ENCODE measurements around the gene PPP2R5C.
"Not testable (repeated sequence)": the region's sequence is repeated elsewhere in the genome, so short reads cannot be mapped to it uniquely, and the experiment has no call there.

The PPP2R5C gene

DNA sequence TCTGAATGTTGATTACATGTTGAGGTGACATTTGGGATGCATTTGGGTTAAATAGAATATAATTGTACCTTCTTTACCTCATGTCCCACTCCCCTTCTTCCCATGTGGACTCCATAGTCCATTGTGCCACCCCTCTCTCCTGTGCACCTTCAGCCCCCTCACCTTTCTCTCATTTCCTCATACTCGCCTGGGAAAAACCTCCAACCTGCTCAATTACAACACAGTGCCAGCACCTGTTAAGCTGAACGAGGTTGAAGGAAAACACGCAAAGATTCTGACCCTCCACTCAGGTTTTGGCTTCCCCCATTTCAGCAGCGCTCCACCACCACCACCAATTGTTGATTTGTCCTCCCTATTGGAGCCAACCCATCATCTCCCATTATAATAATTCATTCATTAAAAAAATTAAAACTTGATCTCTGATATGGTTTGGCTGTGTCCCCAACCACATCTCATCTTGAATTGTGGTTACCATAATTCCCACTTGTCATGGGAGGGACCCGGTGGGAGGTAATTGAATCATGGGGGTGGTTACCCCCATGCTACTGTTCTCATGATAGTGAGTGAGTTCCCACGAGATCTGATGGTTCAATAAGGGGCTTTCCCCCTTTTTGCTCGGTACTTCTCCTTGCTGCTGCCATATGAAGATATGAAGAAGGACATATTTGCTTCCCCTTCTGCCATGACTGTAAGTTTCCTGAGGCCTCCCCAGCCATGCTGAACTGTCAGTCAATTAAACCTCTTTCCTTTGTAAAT, 33.7 kb upstream of the PPP2R5C start:
- DNase-seq, result no peak

DNA sequence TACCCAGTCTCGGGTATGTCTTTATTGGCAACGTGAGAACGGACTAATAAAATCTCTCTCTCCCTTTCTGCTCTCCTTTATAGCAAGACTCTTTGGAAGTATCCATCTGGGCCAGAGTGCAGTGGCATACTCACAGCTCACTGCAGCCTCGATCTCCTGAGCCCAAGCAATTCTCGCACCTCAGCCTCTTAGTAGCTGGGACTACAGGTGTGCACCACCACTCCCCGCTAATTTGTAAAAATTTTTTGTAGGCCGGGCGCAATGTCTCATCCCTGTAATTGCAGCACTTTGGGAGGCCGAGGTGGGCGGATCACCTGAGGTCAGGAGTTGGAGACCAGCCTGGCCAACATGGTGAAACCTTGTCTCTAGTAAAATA, 33.2 kb upstream of the PPP2R5C start:
- no peak for DNase-seq

DNA sequence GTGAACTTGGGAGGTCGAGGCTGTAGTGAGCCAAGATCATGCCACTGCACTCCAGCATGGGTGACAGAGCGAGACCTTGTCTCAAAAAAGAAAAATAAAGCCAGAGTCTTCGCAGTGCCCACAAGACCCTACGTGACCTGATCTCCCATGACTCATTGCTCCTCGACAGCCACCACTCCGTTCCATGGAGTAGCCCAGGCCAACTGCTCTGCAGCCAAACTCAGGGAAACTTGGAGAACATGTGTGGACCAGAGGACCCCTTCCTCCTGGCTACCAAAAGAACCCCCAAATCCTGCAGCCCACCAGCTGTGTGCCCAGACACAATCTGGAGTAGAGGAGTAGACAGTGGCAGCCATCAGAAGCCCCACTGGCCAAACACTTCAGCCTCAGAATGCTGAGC, 32.1 kb upstream of the PPP2R5C start:
- no peak for DNase-seq

DNA sequence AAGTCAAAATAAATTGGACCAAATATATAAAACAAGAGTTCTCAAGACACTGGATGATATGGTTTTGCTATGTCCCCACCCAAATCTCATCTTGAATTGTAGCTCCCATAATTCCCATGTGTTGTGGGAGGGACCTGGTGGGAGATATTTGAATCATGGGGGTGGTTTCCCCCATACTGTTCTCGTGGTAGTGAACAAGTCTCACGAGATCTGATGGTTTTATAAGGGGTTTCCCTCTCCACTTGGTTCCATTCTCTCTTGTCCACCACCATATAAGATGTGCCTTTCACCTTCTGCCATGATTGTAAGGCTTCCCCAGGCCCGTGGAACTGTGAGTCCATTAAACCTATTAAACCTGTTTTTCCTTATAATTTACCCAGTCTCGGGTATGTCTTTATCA, 31.4 kb upstream of the PPP2R5C start:
- DNase-seq, result not testable (repeated sequence)

DNA sequence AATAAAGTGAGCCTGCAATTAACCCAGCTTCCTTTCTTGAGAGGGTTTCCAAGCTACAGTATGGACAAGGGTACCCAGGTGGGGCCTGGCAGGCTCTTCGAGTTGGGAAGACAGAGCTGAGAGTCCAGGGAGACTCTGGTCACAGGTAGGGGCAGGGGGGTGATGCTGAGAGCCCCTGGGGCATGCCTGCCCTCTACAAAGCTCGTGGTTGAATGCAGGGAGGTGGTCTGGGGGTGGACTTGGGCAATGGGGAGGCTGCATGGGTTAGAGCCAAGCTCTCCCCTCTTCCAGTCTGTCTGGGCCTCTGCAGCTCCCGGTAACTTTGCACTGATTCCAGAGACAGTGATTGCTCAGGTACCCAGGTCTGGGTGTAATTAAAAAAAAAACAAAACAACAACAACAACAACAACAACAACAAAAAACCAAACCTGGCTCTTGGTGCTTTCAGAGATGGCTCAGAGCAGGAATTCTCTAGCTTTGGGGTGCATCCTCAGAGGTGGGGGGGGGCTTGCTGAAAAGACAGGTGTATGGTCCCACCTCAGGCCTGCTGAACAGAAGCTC, 30.8 kb upstream of the PPP2R5C start:
- no peak for DNase-seq

DNA sequence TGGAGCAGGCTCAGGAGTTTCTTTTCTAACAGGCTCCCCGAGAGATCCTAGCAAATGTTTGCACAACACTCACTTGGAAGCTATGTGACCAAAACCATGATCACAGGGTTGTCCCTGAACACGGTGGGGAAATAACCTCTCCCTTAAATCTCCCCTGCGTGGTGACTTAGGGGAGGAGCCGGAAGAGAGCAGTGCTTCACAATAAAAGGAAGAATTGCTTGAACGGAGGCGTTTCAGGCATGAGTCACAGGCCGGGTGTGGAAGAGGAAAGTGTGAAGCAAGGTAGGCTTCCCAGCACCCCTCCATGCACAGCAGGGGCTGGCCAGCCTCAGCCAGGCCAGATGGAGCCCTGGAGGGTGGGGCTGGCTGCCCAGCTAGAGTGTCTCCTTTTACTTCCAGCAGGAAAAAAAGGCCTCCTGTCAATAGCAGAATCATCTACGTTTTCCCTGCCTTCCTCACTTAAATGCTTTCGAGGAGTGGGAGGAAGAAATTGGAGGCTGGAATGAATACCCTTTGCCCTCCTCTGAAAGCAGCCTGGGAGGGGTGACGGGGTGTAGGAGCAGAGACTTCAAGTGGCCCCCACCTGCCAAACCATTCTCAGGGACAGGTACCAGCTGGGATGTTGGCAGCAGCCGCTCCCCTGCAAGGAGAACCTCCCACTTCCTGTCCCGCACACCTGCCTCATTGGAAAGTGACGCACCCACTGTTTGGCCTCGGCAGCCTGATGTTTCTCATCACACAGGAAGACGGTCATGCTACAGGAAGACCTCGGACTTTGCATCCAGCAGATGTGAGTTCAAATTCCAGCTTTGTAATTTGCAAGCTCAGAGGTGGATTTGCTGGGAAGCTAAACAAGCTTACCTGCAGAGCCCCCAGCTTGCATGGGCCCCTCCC, 30.1 kb upstream of the PPP2R5C start:
- DNase-seq, result no peak

DNA sequence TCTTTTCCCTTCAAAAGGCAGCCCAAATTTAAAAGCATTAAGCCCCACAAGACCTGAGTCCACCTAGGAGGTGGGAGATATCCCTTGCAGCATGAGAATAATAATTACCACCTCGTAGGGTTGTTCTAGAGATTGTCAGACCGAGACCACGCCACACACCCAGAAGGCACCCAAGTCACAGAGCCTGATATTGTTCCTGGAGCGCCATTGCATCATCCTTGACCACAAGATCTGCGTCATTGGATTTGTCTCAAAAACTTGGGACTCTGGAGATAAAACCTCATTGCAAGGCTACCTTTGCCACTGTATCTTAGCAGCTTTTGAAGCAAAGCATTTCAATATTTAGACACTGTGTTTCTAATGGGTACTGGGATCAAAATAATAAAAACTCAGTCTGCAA, 29.4 kb upstream of the PPP2R5C start:
- DNase-seq, result no peak

DNA sequence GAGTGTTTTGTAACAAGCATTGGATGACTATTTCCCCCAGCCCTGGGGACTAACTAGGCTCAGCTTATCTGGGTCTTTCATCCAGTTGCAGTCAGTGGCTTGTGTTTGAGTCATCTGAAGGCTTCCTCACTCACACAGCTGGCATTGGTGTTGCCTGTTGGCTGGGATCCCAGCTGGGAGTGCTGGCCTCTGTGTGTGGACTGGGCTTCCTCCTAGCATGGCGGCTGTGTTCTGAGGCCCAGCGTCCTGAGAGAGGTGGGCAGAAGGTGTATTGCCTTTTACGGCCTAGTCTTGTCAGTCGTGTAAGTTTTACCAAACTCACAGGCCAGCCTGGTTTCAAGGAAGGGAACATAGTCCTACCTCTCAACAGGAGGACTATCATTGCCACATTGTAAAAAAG, 28.3 kb upstream of the PPP2R5C start:
- DNase-seq, result no peak

DNA sequence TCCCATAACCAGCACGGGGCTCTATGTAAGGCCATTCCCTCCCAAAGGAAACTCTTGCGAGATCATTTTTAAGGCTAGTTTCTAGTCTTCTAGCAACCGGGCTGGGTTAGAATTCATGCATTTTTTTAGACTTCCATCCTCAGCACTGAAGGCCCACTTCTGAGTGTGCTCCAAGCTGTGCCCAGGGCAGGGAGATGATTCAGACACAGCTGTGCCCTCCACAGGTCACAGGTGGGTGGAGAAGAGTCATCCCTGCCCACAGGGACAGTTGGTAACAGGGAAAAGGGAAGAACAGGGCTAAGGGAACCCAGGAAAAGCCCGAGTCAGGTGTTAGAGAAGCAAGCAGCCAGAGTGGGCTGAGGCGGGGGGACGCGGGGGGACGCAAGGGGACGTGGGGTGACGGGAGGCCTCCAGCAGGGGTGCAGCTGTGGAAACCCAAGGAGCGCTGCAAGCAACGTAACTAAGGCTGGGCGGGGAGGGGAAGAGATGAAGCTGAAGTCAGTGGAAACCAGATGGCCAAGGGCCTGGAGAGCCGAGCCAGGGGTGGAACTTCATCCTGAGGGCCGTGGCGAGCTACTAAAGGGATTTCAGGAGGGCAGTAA, 27.2 kb upstream of the PPP2R5C start:
- DNase-seq, result no peak

DNA sequence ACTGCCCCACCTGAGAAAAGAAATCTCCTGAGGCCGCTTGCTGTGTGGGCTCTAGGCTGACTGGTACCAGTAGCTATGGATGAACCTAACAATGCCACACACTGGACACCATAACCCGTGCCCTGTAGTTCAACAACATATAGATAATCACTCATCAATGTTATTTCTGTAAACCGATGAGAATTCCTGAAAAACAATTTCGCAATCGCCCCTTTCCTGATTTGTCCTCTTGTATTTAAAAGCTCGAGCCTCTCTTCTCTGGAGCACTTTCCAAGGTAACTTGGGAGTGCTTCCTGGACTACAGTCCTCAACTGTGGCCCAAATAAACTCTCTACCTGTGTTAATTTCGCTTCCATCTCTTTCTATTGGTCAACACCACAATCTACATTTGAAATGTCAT, 26.1 kb upstream of the PPP2R5C start:
- no peak for DNase-seq

DNA sequence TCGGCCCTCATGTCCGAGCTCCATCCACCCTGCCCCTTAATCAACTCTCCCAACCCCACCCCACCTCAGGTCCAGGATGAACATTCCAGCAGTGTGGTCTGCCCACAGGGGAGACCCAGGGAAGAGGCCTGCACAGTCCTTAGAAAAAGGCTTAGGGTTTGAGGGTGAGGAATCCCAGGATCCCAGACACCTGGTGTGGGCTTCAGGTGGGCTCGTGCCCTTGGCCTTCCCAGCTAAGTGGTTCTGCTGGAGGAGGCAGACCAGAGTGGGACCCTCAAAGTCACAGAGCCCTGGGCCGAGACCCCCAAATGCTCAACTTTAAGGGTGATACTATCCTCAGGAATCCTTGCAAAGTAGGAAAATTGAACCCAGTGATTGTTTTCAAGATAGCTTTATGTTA, 25.4 kb upstream of the PPP2R5C start:
- no peak for DNase-seq

DNA sequence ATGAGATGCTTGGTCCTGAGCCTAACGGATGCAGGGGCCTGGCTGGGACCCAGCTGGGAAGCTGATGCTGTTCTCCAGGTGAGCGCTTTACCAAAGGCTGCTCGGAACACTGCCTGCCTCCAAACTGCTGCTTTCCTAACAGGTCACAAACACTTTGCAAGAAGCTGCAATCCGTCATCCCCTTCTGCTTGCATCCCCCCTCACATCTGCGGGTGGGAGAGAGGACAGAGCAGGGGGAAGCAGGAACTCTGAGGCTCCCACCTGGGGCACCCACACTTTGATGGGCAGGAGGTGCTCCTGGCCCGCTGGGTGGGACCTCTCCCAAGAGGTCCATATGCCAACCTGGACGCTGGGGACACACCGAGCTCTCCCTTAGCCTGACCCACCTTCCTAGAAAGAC, 24.9 kb upstream of the PPP2R5C start:
- no peak for DNase-seq

DNA sequence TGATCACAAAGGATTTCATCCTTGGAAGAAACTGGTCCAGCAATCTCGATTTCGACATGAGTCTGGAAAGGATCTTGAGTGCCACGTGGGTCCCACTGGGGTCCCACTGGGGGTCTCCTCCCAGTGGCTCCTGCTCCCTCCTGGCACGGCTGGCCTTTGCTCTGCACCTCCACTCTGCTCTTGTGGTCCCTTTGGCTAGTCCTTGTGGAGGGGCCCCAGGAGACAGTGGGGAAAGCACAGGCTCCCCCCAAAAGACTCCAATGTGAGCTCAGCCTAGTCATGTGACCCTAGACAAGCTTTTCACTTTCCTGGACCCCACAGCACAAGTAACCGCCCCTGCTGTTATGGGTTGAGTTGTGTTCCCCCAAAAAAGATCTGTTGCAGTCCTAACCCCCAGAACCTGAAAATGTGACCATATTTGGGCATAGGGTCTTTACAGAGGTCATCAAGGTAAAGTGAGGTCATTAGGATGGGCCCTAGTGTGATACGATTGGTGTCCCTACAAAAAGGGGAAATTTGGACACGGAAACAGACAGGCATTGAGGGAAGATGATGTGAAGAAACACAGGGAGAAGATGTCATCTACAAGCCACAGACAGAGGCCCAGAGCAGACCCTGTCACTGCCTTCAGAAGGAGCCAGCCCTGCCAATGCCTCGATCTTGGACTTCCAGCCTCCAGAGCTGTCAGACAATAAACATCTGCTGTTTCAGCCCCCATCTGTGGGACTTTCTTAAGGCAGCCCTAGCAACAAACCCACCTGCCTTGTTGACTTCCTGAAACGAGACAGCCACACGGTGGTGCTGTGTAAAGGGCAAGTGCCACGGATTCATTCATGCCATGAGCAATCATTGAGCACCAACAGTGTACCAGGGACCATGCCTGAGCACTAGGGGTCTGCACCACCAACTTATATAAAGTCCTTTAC, 23.8 kb upstream of the PPP2R5C start:
- DNase-seq, result no peak

DNA sequence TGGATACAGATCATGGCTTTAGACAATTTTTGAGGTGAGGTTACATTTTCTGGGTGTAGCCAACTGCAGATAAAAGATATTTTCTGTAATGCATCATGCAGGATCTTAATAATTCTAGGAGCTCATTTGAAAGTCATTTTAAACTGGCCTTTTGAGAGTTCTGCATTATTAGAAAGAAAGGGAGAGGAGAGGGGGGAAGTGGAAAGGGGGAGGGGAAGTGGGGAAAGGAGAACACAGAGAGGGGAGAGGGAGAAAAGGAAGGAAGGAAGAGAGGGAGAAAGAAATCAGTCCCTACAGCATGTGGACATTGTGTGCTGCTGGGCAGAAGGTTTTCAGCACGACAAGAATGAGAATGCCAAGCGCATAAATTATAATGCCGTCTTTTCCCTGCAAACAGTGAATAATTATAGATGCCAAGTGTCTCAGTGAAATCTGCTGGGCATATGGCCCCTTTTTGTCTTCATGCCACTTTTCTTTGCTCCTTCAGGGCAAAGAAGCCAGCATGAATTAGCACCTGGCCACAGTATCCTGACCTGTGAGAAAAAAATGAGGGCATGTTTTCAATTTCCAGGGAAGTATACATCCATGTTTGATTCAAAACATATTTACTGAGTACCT, 22.7 kb upstream of the PPP2R5C start:
- no peak for DNase-seq

DNA sequence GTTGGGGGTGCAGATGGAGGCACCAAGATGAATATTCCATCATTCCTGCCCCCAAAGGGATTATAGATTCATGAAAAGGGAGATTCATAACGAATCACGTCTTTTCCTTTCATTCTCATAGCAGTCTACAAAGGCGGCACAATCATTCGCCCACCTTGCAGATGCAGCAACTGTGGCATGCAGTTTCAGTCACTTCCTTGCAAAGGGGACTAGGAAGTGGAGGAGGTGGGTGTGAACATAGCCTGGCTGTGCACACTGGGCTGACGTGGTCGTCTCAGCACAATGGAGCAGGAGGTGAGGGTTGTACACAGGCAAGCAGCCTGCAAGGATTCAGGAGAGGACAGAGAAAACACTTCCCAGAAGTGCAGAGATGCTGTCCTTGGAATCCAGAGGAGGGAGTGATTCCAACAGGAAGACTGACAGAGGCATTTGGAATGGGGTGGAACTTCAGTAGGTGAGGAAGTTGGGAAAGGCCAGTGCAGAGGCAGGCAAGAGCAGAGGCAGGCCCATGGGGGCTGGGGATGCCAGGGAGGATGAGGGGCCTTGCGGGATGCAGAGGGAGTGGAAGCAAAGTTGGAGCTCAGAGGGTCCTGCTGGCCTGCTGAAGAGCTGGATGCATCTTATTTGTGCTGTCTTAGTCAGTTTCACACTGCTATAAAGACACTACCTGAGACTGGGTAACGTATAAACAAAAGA, 21.9 kb upstream of the PPP2R5C start:
- no peak for DNase-seq

DNA sequence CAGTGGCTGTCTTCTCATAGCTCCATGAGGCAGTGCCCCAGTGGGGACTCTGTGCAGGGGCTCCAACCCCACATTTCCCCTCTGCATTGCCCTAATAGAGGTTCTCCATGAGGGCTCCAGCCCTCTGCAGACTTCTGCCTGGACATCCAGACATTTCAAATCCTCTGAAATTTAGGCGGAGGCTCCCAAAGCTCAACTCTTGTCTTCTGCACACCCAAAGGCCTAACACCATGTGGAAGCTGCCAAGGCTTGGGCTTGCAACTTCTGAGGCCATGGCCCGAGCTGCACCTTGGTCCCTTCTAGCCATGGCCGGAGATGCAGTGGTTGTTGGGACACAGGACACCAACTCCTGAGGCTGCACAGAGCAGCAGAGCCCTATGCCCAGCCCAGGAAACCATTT, 20.5 kb upstream of the PPP2R5C start:
- no peak for DNase-seq

DNA sequence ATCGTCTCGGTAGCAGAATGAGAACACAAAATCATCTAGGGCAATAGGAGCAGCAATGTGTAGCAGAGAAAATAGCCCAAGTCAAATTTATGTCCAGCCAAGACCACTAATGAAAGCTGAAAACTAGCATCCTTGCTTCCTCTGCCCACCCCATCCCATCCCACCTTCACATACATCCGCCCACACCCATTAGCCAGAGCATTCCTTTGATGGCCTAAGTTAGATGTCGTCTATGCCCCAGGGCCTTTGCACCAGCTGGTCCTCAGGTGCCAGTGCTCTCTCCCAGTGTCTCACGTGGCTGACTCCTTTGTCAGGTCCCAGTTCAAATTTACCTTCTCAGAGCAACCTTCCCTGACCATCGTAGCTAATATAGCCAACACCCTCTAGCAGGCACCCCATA, 17.8 kb upstream of the PPP2R5C start:
- no peak for DNase-seq

DNA sequence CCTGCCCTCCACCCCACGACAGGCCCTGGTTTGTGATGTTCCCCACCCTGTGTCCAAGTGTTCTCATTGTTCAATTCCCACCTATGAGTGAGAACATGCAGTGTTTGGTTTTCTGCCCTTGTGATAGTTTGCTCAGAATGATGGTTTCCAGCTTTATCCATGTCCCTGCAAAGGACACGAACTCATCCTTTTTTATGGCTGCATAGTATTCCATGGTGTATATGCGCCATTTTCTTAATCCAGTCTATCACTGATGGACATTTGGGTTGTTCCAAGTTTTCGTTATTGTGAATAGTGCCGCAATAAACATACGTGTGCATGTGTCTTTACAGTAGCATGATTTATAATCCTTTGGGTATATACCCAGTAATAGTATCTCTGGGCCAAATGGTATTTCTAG, 17.1 kb upstream of the PPP2R5C start:
- DNase-seq, result not testable (repeated sequence)

DNA sequence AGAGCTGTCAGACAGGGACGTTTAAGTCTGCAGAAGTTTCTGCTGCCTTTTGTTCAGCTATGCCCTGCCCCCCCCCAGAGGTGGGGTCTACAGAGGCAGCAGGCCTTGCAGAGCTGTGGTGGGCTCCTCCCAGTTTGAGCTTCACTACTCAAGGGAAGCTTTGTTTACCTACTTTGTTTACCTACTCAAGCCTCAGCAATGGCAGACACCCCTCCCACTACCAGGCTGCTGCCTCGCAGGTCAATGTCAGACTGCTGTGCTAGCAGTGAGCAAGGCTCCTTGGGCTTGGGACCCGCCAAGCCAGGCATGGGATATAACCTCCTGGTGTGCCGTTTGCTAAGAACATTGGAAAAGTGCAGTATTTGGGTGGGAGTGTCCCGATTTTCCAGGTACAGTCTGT, 11.8 kb upstream of the PPP2R5C start:
- DNase-seq, result not testable (repeated sequence)

DNA sequence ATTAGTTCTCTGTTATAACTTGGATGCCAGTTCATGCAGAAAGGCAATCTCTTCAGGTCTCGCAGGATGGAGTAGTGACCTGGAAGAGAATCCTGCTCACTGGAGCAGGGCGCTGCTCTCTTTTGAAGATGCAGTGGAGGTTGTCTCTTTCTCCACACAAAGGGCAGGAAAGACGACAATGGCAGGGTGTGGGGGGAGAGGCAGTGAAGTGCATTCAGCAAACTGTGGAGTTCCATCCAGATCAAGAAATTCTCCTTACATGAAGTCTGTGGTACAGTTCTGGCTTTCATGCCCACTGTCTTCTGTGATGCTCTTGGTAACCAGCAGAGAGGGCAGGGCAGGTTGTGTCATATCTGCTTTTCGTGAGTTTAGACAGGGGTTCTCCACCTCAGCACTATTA, 6.6 kb upstream of the PPP2R5C start:
- no peak for DNase-seq

DNA sequence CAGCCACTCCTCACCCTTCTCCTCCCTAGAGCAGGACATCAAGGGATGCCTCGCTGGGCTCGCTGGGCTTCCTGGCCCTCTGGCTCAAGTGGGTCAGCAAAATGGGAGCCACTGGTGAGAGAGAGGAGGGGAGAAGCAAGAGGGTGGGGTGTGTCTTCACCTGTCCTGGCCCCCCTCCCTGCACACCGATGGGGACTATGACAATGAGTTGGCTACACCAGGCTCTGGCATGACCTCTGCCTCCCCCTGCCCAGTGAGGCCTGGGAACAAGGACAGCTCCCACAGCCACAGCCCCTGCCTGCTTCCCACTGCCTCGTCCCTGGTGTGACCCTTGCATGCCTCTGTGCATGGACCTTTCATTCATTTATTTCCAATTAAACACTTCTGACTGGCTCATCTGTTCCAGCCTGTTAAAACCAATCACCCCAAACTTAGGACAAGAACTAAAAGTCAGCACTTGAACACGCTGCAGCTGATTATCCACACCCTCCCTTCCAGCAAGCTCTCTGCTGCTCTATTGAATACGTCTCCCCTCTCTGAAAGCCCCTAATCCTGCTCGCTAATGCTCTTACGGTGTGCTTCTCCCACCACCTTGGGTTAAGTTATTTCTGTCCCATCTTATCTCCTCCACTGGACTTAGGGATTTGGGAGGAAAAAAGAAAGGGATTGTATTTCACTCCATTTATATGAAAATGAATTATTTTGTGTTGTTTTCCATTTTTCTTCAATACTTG, 5.8 kb upstream of the PPP2R5C start:
- DNase-seq, result no peak
